ENCODE data around the gene POLE.

Gene POLE

DNA sequence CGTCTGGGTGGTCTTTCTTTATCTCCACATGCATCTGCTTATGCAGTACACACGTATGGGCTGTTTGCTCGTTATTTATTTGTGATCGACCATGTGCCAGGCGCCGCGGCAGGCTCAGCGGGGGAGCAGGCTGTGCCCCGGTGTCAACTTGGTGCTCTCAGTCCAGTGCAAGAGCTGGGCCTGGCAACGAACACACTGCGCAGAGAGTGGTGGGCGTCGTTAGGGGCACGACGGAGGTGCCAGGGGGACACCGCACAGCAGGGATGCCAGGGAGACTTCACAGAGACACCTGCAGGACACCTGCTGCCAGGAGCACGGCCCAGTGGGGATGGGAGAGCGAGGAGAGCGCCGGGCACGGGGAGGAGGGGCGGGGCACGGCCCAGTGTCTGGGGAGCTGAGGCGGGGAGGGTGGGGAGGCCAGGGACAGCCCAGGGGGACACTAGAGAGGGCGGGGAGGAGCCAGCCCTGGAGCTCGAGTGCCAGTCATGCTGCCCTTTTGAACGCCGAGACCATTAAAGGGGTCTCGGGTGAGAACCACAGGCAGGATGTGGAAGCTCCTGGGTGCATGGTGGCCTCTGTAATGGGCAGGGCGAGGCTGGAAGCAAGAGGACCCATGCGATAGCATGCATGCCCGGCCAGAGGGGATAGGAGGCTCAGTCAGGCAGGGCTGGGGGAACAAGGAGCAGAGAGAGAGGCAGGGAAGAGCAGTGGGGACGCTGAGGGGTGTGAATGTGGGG, 76.1 kb downstream of the POLE start:
- DNase-seq (ENCODE audit: low read depth, low spot score) = no peak

DNA sequence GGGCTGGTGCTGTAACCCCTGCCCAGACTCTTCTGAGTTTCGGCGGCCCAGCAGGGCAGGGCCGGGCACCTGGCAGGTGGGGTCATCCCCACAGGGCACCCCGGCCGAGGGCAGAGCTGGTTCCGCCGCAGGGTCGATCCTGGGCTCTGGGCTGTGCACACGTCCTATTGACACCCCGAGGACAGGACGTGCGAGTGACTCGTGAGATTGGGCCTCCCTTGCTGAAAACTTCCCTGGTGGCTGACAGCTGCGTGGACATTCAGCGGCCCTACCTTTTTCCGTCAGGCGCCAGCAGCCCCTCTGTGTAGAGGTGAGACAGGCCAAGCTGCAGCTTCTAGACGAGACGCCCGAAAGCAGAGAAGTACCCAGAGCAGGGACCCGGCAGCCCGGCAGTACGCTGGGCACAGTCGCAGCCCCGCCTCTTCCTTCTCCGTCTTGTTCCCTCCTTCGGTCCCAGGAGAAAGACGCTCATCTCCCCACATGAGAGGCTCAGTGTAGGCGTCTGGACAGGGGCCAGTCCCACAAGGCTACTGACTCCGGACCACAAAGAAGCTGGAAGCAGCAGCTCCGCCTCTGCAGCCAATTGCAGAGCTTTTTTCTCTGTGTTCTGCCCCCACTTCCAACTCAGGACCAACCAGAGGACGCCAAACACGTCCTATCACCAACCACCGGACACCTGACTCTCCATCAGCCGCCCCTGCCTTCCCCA, 76.9 kb downstream of the POLE start, which contains the start of gene LRCOL1:
LRCOL1 (minus strand) TSS at position 532 of the 709 bp plus-strand sequence. CDS start 4,331 bp downstream, outside the sequence.
- Histone ChIP-seq H3K9ac (ENCODE audit: insufficient read length) (no peak within 1 kb of the TSS), H3K4me3 (no peak within 1 kb of the TSS), H3K9me3 (ENCODE audit: low read depth, low read length) (no peaks in the 10 kb centered on the region), H3K27ac (no peak within 1 kb of the TSS), H3K36me3 (ENCODE audit: insufficient read depth, low read length) (no peaks in the 10 kb centered on the region)
- TF ChIP-seq EZH2 (IDR thresholded peaks at IDR 0.05) (no peak), FOXP2 (optimal IDR thresholded peaks at IDR 0.05; ENCODE audit: control extremely low read depth, extremely low read length, insufficient read depth) (no peak), POLR2AphosphoS5 (IDR thresholded peaks at IDR 0.05; ENCODE audit: borderline replicate concordance, low read depth, low read length) (no peak)
- DNase-seq (ENCODE audit: low read depth, low spot score) = no peak

More for the DNA sequence above, 76.1 kb downstream of the POLE start:
- Histone ChIP-seq H3K36me3 (ENCODE audit: insufficient read depth, low read length) (no peaks in the 10 kb centered on the region), H3K27ac (no peak overlapping the region), H3K4me3 (no peak overlapping the region), H3K9me3 (ENCODE audit: low read depth, low read length) (no peaks in the 10 kb centered on the region), H3K9ac (ENCODE audit: insufficient read length) (no peak overlapping the region)
- TF ChIP-seq POLR2AphosphoS5 (IDR thresholded peaks at IDR 0.05; ENCODE audit: borderline replicate concordance, low read depth, low read length) (no peak), EZH2 (IDR thresholded peaks at IDR 0.05) (no peak), FOXP2 (optimal IDR thresholded peaks at IDR 0.05; ENCODE audit: control extremely low read depth, extremely low read length, insufficient read depth) (no peak)

DNA sequence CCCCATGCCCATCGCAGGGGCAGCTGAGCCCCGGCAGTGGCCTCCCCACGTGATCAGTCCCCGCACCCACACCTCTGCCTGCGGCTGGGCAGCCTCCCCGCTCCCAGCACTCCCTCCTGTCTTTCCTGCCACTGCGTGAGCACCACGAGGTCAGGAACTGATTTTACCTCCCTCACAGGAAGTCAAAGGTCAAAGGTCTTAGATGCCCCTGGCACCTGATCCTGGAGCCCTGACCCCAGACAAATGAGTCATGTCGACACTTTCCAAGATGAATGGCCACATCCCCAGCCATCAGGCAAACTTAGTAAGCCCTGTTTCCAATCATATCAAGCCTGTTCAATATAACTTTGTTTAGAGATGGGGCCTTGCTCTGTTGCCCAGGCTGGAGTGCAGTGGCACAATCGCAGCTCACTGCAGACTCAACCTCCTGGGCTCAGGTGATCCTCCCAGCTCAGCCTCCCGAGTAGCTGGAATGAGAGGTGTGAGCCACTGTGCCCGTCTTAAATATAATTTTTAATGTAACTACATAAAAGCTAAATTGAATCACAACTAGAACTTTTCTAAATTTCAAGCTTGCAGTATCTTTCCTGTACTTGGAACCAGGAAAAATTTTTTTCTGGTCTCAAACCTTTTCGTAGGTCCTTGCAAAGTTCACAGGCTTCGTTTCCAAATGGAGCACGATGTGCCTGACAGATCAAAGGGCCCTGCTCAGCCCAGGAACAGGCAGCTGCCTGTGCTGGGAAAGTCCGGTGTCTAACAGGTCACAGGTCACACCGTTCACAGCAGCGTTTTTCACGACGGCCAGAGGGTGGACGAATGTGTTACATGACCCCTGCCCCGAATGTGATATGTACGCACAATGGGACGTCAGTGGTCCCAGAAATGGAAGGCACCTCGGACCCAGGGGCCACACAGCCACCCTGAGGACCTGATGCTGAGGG, 78.6 kb downstream of the POLE start:
- Histone ChIP-seq H3K9ac (ENCODE audit: insufficient read length) (no peak overlapping the region), H3K36me3 (ENCODE audit: insufficient read depth, low read length) (no peaks in the 10 kb centered on the region), H3K9me3 (ENCODE audit: low read depth, low read length) (no peaks in the 10 kb centered on the region), H3K27ac (no peak overlapping the region), H3K4me3 (no peak overlapping the region)
- TF ChIP-seq EZH2 (IDR thresholded peaks at IDR 0.05) (no peak), FOXP2 (optimal IDR thresholded peaks at IDR 0.05; ENCODE audit: control extremely low read depth, extremely low read length, insufficient read depth) (no peak), POLR2AphosphoS5 (IDR thresholded peaks at IDR 0.05; ENCODE audit: borderline replicate concordance, low read depth, low read length) (no peak)
- no peak for DNase-seq (ENCODE audit: low read depth, low spot score)

DNA sequence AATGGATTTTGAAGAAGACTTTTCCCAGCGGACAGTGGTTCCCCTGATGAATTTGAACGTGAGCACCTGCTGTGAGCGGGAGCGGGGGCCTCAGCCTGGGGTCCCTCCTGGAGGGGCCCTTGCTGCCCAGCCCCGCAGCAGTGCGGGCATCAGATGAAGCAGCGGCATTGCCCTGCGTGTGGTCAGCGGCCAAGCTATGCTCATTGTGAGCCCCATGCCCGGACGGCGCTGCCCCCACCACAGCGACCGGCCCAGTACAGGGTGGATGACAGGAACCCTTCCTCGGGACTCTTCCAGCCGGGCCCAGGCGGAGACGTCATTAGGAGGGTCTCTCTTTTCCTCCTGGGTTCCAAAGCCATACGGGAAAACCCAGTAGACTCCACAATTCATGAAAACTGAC, 80.2 kb downstream of the POLE start:
- DNase-seq (ENCODE audit: low read depth, low spot score) = no peak
- TF ChIP-seq POLR2AphosphoS5 (IDR thresholded peaks at IDR 0.05; ENCODE audit: borderline replicate concordance, low read depth, low read length) (no peak), FOXP2 (optimal IDR thresholded peaks at IDR 0.05; ENCODE audit: control extremely low read depth, extremely low read length, insufficient read depth) (no peak), EZH2 (IDR thresholded peaks at IDR 0.05) (no peak)
- H3K4me3 ChIP-seq = no peak overlapping the region
- H3K9ac ChIP-seq (ENCODE audit: insufficient read length) = no peak overlapping the region
- no peak overlapping the region for H3K27ac ChIP-seq
- no peaks in the 10 kb centered on the region for H3K9me3 ChIP-seq (ENCODE audit: low read depth, low read length)
- no peaks in the 10 kb centered on the region for H3K36me3 ChIP-seq (ENCODE audit: insufficient read depth, low read length)

DNA sequence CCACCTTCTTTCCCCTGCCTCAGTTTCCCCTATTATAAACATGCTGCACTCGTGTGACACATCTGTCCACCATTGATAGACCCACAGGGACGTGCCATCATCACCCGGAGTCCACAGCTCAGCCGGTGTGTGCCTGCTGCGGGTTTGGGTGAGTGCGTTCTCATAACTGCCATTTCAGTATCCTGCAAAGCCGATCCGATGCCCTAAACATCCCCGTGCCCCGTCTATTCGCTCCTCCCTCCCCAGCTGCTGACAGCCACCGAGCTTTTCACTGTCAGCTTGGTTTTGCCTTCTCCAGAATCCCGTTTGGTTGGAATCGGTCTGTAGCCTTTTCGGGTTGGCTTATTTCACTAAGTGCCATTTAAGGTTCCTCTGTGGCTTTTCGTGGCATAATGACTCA, 80.7 kb downstream of the POLE start:
- no peak overlapping the region for H3K27ac ChIP-seq
- H3K9ac ChIP-seq (ENCODE audit: insufficient read length) = no peak overlapping the region
- TF ChIP-seq FOXP2 (optimal IDR thresholded peaks at IDR 0.05; ENCODE audit: control extremely low read depth, extremely low read length, insufficient read depth) = no peak
- TF ChIP-seq EZH2 (IDR thresholded peaks at IDR 0.05) = no peak
- TF ChIP-seq POLR2AphosphoS5 (IDR thresholded peaks at IDR 0.05; ENCODE audit: borderline replicate concordance, low read depth, low read length) = no peak
- no peaks in the 10 kb centered on the region for H3K9me3 ChIP-seq (ENCODE audit: low read depth, low read length)
- DNase-seq (ENCODE audit: low read depth, low spot score) = no peak
- no peak overlapping the region for H3K4me3 ChIP-seq
- no peaks in the 10 kb centered on the region for H3K36me3 ChIP-seq (ENCODE audit: insufficient read depth, low read length)

DNA sequence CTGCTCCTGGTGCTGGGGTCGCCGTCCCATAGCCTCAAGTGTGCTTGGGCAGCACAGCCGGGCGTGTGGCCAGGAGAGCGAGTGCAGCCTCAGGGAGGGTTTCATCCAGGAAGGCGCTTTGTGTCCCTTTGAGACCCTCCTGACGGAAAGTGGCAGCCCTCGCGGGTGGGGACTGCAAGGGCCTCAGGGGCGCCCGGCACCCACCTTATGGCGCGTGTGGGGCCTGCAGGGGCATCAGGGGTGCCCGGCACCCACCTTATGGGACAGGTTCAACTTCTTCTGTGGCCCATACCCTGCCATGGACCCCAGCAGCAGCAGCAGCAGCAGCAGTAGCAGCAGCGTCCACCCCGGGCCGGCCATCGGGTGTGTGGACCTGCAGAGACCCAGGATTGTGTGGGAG, 81.2 kb downstream of the POLE start:
- no peak for TF ChIP-seq POLR2AphosphoS5 (IDR thresholded peaks at IDR 0.05; ENCODE audit: borderline replicate concordance, low read depth, low read length)
- no peak for TF ChIP-seq FOXP2 (optimal IDR thresholded peaks at IDR 0.05; ENCODE audit: control extremely low read depth, extremely low read length, insufficient read depth)
- TF ChIP-seq EZH2 (IDR thresholded peaks at IDR 0.05) = no peak
- Histone ChIP-seq H3K9ac (ENCODE audit: insufficient read length) (no peak overlapping the region), H3K36me3 (ENCODE audit: insufficient read depth, low read length) (no peaks in the 10 kb centered on the region), H3K4me3 (no peak overlapping the region), H3K27ac (no peak overlapping the region), H3K9me3 (ENCODE audit: low read depth, low read length) (no peaks in the 10 kb centered on the region)
- no peak for DNase-seq (ENCODE audit: low read depth, low spot score)

DNA sequence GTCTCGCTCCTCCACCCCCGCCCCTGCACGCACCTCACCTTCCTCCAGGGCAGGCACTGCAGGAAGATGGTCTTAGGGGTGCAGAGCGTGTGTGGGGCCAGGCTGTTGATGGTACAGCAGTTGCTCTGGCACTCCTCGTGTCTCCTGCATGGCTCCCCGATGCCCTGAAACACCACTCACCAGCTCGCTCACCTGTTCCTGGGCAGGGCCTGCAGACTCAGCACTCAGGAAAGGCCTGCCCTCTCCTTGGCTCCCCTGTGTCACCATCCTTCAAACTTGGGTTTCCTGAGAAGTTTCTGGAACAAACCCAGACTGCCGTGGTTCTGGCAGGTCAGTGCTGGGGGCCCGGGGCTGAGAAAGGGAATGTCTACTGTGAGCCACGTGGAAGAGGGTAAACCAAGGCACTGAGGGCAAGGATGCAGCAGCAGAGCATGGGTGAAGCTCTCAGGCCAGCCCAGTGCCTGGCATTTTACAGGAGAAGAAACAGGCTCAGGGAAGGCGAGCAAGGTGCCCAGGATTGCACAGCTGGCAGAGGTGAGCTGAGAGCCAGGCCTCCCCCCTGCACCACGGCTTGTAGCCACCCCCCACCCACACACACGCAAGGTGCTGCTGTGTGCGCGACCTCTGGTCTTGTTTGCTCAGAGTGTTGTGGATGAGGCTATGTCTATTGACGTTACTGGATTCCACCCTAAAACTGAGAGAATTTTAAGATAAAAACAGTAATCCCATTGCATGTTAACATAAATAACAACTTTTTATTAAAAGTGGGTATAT, 82.3 kb downstream of the POLE start:
- H3K36me3 ChIP-seq (ENCODE audit: insufficient read depth, low read length) = no peaks in the 10 kb centered on the region
- TF ChIP-seq POLR2AphosphoS5 (IDR thresholded peaks at IDR 0.05; ENCODE audit: borderline replicate concordance, low read depth, low read length) (no peak), EZH2 (IDR thresholded peaks at IDR 0.05) (no peak), FOXP2 (optimal IDR thresholded peaks at IDR 0.05; ENCODE audit: control extremely low read depth, extremely low read length, insufficient read depth) (no peak)
- no peaks in the 10 kb centered on the region for H3K9me3 ChIP-seq (ENCODE audit: low read depth, low read length)
- H3K27ac ChIP-seq = no peak overlapping the region
- H3K9ac ChIP-seq (ENCODE audit: insufficient read length) = no peak overlapping the region
- H3K4me3 ChIP-seq = no peak overlapping the region
- DNase-seq (ENCODE audit: low read depth, low spot score) = no peak

Measured in SK-N-MC (cell line).